Lower lobe of right lung (tissue), 2 donors: Measurements from ENCODE around the gene HEXB. TPM values are rescaled to one million over a fixed set of nuclear protein-coding genes. Genes with fewer than 3 reads are reported as not detected.

ENCODE experiments used
- ATAC-seq, 2 donors: fragments of 200-7000 bp; cut with Tn5 transposase; one replicate each; pipeline ENCODE4 v1.9.1; 2020 to 2022; ENCODE audit warnings: mild to moderate bottlenecking in 2 of 2, moderate library complexity in 2 of 2
- DNase-seq: peaks from one replicate; pipeline ENCODE4 v3.0.0-alpha.2; 2020
- H3K27ac ChIP-seq: fragments of 200-600 bp; one replicate; pipeline ENCODE4 v1.8.0; 2022
- H3K27me3 ChIP-seq: fragments of 200-600 bp; one replicate; pipeline ENCODE4 v1.8.0; 2022; ENCODE audit warnings: low read depth
- H3K36me3 ChIP-seq: fragments of 200-600 bp; one replicate; pipeline ENCODE4 v1.8.0; 2022; ENCODE audit warnings: mild to moderate bottlenecking
- H3K4me1 ChIP-seq: fragments of 200-600 bp; one replicate; pipeline ENCODE4 v1.8.0; 2022
- H3K4me3 ChIP-seq: fragments of 200-600 bp; one replicate; pipeline ENCODE4 v1.8.0; 2022; ENCODE audit warnings: mild to moderate bottlenecking
- H3K9me3 ChIP-seq: fragments of 200-600 bp; one replicate; pipeline ENCODE4 v1.8.0; 2022
- CTCF ChIP-seq: fragments of 200-600 bp; IDR thresholded peaks from one replicate; pipeline ENCODE4 v1.8.0; 2022; ENCODE audit warnings: antibody characterized with exemption, mild to moderate bottlenecking
- intact Hi-C: fragments of 100-400 bp; cut with DNase I; formaldehyde crosslinking; loops from one replicate; pipeline ENCODE4 v1.11.0; 2022
- total RNA-seq: library from RNA; stranded (reverse); fragmentation: NEBNext Ultra II Directional; extraction: Animal tissue kit (Norgen Biotek cat#: 25700); gene quantifications from one replicate; pipeline ENCODE4 v1.2.1, GENCODE V29; 2021
- donor health status: DM: no; HTN: yes; CAD: no; lungs with severe emphysema.

The HEXB gene
- total RNA-seq, 1 donor from 2014 or later = 355 TPM

DNA sequence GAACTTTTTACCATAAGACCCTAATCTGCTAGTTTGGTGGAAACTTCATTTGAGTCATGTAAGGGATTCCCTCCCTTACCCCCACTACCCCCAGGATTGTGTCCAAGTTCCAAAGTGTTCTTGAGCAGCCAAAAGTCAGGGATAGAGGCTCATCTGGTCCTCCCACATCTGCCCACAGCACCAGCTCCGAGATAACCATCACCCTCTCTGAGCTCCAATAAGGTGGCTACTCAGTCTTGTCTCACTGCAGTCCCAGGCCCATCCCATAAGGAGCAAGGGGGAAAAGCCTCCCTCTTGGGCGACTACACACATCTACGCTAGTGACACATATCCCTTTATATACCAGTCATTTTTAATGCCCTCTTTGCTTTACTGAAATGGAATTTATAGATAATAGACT lies 32.5 kb upstream of the HEXB start:
- intact Hi-C loops = no loop called here
- ATAC-seq = no peak
- no peak for TF ChIP-seq CTCF
- H3K27me3 ChIP-seq = no peaks in the 10 kb centered on the region
- no peak overlapping the region for H3K4me3 ChIP-seq
- H3K4me1 ChIP-seq = peaks cover 4% of the 10 kb centered on the region
- H3K36me3 ChIP-seq = no peaks in the 10 kb centered on the region
- H3K9me3 ChIP-seq = no peaks in the 10 kb centered on the region
- no peak for DNase-seq
- H3K27ac ChIP-seq = no peak overlapping the region

GRCh38 chr5:74653991-74654390 lies 31.0 kb upstream of the HEXB start:
- H3K36me3 ChIP-seq = no peaks in the 10 kb centered on the region
- no peaks in the 10 kb centered on the region for H3K27me3 ChIP-seq
- no peak overlapping the region for H3K4me3 ChIP-seq
- H3K9me3 ChIP-seq = no peaks in the 10 kb centered on the region
- intact Hi-C loops = no loop called here
- no peak overlapping the region for H3K27ac ChIP-seq
- DNase-seq (no peak), ATAC-seq (no peak)
- peaks cover 2% of the 10 kb centered on the region for H3K4me1 ChIP-seq
- no peak for TF ChIP-seq CTCF

DNA sequence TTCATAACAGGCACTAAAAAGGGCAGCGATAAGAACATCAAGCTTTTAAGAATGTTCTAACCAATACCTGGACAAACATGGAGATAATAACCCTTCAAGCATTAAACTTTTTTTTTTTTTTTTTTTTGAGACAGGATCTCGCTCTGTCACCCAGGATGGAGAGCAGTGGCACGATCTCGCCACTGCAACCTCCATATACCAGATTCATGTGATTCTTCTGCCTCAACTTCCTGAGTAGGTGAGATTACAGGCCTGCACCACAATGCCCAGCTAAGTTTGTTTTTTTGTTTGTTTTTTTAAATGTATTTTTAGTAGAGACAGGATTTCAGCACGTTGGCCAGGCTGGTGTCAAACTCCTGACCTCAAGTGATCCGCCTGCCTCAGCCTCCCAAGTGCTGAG lies 29.8 kb upstream of the HEXB start:
- Histone ChIP-seq H3K9me3 (no peaks in the 10 kb centered on the region), H3K27me3 (no peaks in the 10 kb centered on the region), H3K36me3 (no peaks in the 10 kb centered on the region), H3K27ac (no peak overlapping the region), H3K4me1 (no peaks in the 10 kb centered on the region), H3K4me3 (no peak overlapping the region)
- no peak for TF ChIP-seq CTCF
- DNase-seq (no peak), ATAC-seq (no peak)
- intact Hi-C loops = no loop called here

DNA sequence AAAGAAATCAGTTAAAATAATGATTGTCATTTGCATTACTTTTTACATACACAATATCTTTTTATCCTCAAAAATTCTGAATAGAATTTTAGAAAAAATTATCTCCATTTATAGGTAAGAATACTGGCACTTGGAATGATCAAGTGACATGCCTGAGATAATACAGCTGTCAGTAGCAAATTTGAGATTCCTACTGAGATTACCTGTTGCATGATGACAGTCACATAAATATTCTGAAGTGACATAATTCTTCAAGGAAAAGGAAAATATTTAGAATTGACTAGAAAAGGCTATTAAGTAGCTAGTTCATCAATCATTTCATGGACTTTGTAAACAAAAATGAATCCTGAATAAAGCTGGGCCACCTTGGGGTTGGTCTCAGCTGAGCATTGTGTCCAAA lies 29.3 kb upstream of the HEXB start:
- intact Hi-C loops = no loop called here
- DNase-seq = no peak

GRCh38 chr5:74657165-74657564 lies 27.9 kb upstream of the HEXB start:
- no peaks in the 10 kb centered on the region for H3K9me3 ChIP-seq
- H3K36me3 ChIP-seq = no peaks in the 10 kb centered on the region
- H3K27me3 ChIP-seq = no peaks in the 10 kb centered on the region
- no peak overlapping the region for H3K4me3 ChIP-seq
- ATAC-seq (no peak), DNase-seq (no peak)
- TF ChIP-seq CTCF = no peak
- H3K4me1 ChIP-seq = no peaks in the 10 kb centered on the region
- H3K27ac ChIP-seq = no peak overlapping the region
- intact Hi-C loops = no loop called here

More for the DNA sequence above, 29.3 kb upstream of the HEXB start:
- Histone ChIP-seq H3K27me3 (no peaks in the 10 kb centered on the region), H3K9me3 (no peaks in the 10 kb centered on the region), H3K4me1 (no peaks in the 10 kb centered on the region), H3K4me3 (no peak overlapping the region), H3K27ac (no peak overlapping the region), H3K36me3 (no peaks in the 10 kb centered on the region)
- ATAC-seq = no peak
- no peak for TF ChIP-seq CTCF

DNA sequence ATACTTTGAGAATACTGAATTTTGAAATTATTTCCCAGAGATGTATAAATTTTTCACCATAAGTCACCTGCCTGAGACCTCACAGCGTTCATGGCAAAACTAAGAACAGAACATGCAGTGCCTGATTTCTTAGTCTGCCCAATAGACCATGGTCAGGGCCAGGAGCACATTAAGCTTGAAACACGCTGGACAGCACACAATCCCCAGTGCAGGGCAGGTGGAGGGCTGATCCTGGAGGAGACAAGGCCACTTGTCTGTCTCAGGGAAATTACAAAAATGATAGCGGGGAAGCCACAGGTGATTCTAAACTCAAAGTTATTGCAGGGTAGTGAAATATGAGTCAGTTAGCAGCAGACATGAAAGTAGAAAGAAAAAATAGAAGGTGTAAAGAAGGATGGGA lies 25.9 kb upstream of the HEXB start:
- DNase-seq = no peak
- no peak for TF ChIP-seq CTCF
- Histone ChIP-seq H3K9me3 (no peaks in the 10 kb centered on the region), H3K27me3 (no peaks in the 10 kb centered on the region), H3K36me3 (no peaks in the 10 kb centered on the region), H3K27ac (no peak overlapping the region), H3K4me1 (no peaks in the 10 kb centered on the region), H3K4me3 (no peak overlapping the region)
- intact Hi-C loops = no loop called here
- ATAC-seq = no peak
